GM19468 (cell line): ENCODE measurements around the gene RAB24.
"Not testable (repeated sequence)": the region's sequence is repeated elsewhere in the genome, so short reads cannot be mapped to it uniquely, and the experiment has no call there.

Source experiments
- ATAC-seq: cut with Tn5 transposase; IDR thresholded peaks from one replicate; pipeline ENCODE4 v1.9.1; 2021; ENCODE audit warnings: mild to moderate bottlenecking, moderate library complexity, moderate number of reproducible peaks; ENCODE audit not compliant: unreplicated experiment; ENCODE audit errors: extremely low read depth

Gene RAB24

DNA sequence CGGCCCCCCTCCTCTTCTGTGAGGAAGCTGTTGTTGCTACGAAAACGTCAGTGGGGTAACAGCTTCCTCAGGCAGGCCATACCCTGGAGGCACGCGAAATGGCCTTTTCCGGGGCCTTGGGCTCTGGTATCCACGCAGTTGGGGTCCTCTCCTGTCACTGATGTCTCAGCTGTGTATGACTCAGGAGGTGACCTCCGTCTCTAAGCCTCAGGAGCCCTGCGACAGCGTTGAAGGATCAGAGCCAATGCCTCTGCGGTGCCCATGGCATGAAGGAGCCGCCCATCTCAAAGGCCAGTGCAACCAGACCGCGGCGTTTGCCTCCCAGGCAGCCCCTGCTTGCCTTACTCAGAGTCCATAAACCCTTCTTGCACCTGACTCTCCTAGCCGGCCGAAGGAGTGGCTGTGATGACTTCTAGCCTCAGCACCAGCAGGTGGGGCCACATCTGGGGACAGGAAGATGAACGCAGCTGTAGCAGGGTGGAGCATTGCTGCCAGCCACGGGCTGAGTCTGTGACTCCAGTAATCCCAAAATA, 9.2 kb upstream of the RAB24 start:
- ATAC-seq = no peak

DNA sequence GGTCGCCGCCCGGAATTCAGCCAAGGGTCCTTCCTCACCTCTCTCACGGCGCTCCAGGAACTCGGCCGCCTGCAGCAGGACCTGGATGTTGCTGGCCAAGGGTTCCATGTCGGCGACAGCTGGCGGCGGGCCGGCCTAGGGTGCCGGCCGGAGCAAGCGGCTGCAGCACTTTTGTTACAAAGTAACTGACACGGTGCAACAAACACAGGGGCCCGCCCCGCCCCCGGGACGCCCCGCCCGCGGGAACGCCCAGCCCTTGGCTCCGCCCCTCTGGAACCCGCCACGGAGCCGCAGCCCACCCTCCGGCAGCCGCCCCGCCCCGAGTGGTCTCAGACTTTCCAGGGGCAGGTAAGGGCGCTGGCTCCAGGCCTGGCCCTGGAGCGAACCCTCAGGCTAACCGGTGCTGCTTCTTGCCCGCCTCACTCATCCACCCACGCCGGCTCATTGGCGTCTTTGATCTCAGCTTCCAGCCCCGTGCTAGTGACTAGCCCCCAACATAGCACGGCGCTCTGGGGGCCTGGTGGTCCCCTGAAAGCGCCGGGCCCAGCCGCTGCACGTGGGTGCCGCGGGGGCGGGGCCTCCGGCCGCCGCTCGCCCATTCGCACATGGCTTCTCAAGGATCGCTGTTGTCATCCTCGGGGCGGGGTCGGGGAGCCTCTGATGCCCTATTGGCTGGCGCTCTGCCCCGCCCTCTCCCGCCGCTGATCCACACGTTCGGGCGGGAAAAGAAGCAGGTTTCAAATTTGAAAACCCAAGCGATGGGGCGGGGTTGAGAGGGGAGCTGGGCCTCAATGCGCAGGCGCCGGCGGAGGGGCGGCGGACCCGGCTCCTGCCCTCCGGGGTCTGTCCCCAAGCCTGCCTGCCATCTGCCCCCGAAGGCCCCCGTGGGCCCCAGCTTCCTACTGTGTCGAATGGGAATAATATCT, 8.5 kb upstream of the RAB24 start, which contains the start of gene MXD3:
MXD3 (minus strand) TSS at position 176 of the 926 bp plus-strand sequence; CDS start at position 108, 68 bp downstream.
- peak; percentile 56 for ATAC-seq

GRCh38 chr5:177311392-177311722, 7.8 kb upstream of the RAB24 start:
- ATAC-seq = no peak

DNA sequence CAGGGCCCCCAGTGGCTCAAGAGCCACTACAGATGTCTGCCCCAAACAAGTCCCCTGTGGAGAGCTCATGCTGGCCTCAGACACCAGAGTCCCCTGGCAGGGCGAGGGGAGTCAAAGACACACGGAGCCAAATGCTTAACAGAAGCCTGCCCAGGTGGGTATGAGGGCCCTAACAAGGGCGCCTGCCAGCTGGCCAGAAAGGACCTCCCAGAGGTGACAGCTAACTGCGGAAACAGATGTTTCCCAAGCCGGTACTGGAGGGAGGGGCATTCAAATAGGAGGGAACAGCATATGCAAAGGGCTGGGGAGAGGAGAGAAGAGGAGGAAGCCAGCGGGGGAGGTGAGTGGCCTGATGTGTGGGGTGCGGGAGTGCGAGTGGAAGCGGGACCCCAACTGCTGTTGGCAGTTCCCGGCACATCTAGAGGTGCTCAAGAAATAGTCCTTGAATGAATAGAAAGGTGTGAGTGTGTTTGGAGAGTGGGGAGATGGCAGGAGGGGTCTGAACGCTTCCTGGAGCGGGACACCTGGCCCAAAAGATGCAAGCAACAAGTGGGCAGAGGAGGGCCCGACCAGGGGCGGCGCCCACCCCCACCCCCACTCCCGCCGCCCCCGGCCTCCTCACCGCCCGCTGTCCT, 7.4 kb upstream of the RAB24 start:
- ATAC-seq = peak; percentile 24

GRCh38 chr5:177310332-177310731, 6.8 kb upstream of the RAB24 start:
- ATAC-seq = no peak

DNA sequence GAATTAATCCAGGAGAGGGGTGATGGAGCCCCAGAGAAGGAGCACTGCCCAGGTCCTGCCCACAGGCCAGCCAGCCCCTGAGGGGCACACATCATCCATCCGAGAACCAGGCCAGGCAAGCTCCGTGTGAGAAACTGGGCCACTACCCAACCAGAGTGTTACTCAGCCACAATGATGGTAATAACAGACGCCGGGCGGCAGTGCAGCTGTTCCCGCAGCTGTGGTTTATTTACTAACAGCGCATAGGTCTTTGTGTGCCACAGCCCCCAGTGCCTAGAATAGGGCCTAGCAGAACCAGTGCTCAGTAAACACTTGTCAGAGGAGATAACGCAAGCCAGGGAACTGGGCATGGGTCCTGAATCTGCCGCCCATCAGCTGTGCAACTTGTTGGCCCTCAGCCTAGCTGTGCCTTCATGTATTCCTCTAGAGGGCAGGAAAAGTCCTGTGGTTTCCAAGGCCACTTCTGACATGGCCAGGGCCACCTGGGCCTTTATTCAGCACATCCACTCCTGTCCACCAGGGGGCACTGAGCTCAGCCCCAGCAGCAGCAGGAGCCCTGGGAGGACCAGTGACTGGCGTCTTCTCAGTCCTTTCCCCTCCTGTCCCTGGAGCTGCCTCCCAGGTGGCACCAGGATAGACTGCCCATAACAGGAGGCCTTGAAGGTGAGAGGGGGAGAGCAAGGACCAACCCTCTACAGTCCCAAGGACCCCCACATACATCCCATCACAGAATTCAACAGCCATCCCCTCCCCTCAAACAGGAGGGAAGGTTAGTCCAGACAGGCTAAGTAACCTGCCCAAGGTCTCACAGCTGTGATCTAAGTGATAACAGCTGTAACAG, 6.1 kb upstream of the RAB24 start:
- no peak for ATAC-seq

DNA sequence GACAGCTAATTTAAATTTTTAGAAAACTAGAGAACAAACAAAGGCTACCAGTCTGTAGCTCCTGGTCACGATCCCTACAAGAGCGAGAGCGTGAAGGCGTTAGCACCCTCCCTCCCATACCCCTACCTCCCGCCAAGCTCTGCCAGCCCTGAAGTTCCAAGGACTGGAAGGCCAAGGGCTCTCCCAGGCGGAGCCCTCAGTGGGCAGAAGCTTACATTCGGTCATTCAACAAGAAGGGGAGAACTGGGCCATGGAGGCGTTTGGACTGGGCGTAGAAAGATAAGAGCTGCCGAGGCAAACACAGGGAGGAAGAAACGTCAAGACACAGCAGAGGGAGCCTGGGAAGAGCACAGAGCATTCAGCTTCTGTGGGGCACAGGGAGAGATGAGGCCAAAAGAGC, 5.2 kb upstream of the RAB24 start:
- ATAC-seq = no peak

DNA sequence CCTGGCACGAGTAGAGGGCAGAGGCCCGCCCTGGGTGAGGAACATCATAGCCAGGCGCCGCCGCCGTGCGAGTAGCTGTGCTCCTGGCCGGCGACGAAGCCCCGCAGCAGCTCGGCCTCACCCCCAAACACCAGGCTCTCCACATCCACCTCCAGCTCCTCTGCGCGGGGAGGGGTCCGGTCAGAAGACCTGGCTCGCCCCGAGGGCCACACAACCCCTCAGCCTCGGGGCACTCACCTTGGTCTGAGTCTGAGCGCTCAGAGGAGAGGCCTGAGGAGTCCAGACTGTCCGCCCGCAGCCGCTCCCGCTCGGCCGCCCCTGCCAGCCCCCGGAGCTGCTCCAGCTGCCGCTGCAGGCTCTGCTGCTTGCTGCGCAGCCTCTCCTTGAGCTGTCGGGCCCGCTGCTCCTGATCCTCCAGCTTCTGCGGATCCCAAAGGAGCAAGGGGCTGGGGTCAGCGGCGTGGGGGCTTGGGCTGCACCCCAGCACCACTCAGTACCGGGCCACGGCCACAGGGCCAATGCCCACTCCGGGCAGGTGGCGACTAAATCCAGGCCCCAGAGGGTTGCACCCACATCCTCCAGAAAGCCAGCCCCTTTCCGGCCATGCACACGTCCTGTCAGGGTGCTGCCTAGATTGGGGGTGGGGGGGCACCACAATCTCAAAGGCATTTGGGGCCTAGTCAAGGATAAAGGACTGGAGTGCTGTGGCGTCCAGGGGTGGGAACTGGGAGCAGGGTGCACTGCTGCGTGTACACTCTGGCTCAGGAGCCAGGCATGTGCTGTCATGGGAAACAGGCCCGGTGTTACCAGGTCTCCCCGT, 4.2 kb upstream of the RAB24 start:
- no peak for ATAC-seq

GRCh38 chr5:177306674-177307543, 3.4 kb upstream of the RAB24 start:
- ATAC-seq = no peak

GRCh38 chr5:177306103-177306640, 2.7 kb upstream of the RAB24 start:
- ATAC-seq = not testable (repeated sequence)

- no peak for ATAC-seq
Observed at GRCh38 chr5:177304392-177305119, 1.0 kb upstream of the RAB24 start.

DNA sequence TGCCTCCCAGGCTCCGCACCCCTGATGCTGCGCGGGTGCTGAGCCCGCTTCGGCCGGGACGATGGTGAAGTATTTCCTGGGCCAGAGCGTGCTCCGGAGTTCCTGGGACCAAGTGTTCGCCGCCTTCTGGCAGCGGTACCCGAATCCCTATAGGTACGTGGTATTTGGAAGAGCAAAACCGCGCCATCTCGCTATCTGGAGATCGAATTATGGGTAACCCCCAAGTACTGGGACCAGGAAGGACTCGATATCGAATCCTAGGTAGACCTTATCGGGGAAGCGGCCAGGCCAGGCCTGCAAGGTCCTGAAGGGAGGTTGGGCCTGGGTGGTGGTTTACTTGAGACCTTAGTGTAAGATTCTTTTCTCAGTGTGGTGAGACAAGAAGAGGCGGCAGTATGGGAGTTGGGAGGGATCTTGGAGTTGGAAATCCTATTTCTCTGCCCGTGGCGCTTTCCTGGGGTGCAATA, 439 bp upstream of the RAB24 start:
- no peak for ATAC-seq

DNA sequence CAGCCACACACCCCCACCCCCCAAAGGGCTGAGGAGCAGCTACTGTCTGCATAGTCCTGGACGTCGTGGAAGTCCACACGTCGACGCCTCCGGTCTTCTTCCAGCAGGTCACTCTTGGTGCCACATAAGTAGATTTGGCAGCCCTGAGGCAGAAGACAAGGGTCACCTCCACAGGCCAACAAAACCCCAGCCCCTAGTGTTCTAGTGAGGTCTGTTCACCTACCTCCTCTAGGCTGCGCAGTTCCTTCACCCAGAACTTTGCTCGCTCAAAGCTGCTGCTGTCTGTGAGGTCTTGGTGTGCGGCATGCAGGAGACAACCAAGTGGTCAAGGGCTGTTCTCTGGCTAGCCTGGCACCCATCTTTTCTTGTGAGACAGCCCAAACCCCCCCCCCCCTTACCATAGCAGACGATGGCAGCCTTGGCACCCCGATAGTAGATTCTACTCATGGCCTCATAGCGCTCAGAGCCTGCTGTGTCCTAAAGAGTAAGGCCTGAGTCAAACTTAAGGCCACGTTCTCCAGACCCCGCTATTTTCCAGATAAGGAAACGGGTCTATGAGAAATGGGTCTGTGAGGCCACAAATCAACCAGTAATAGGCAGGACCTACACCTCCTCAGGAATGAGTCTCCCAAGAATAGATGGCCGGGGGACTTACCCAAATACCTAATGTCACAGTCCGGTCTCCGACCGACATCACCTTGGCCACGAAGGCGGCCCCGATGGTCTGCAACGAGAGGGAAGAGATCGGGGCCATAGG, 987 bp downstream of the RAB24 start:
- no peak for ATAC-seq

DNA sequence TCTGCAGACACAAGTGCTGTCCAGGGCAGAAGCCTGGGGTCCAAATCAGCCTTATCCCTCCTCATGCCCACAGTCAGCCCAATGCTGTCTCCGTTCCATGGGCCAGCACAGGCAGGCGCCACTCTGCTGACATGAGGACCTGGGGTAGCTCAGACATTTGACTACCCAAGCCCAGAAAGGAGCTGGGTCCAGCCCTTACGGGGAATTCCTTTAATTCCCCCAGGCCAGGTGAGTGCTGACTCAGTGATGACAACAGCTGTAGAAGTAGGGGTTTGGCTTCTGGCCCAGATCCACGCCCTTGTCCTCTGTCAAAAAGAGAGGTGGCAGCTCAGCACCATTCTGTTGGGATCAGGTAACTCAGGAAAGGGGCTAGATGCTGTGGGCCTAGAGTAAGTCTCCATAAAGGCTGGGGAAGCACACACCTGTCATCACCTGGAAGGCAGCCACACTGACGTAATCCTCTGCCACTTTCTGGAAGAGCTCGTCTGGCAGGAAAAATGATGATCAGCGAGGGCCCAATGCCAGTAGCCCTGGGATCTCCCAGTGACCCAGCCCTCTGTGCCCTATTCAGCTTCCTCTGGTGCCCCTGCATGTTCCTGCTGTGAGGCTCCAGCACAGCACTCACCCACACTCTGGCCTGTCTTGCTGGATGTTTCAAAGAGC, 1.9 kb downstream of the RAB24 start:
- no peak for ATAC-seq

DNA sequence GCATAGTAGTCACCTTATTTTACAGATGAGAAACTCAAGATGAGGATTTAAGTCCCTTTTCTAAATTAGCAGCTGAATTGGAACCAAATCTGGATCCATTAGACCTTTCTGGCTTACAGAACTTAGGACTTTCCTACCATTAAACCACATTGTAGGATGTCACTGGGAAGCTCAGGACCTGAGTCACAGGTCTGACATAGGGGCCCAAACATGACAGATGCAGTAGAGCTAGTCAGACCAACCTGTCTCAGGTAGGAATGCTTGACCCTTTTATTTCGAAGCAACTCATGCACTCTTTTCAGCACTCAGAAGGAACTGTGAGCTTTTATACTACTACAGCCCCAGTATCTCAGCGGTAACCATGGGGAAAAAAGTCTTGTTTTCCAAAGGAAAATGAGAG, 2.6 kb downstream of the RAB24 start:
- no peak for ATAC-seq

DNA sequence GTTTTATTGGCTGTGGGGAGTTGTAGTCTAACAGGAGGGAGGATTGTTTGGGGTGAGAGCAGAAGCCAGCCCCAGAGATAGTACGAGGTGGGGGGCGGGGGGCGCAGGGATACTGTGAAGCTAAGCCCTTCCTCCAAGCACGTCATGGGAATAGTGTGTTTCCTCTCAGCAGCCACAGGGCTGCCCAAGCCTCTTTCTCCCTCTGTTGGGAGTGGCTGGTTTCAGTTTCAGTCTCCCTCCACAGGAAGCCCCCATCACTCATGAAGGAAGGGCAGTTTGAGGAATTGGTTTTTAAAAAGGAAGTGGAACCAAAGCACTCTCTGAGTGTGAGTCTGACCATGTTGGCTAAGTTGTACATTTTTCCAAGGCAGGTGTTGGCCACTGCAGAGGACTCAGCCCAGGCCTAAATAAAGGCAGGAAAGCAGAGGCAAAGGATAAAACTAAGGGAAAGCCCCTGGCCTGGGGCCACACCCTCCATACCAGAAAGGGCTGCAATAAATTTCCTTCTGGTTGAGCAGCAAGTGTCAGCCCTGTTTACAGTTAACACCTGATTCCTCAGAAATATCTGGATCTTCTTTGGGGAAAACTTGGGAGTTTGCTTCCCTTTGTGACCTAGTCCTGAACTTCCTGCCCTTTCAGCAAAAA, 3.2 kb downstream of the RAB24 start:
- ATAC-seq = peak; percentile 38
